HuH-7 (cell line): ENCODE measurements around the gene PTPN6.
A peak's percentile ranks its signal among the peaks of the same experiment; 100 is the strongest.
"Not testable (repeated sequence)": the region's sequence is repeated elsewhere in the genome, so short reads cannot be mapped to it uniquely, and the experiment has no call there.

Experiments
- DNase-seq: peaks from one replicate; pipeline ENCODE4 v3.0.0; 2011; ENCODE audit warnings: low spot score

Gene PTPN6

DNA sequence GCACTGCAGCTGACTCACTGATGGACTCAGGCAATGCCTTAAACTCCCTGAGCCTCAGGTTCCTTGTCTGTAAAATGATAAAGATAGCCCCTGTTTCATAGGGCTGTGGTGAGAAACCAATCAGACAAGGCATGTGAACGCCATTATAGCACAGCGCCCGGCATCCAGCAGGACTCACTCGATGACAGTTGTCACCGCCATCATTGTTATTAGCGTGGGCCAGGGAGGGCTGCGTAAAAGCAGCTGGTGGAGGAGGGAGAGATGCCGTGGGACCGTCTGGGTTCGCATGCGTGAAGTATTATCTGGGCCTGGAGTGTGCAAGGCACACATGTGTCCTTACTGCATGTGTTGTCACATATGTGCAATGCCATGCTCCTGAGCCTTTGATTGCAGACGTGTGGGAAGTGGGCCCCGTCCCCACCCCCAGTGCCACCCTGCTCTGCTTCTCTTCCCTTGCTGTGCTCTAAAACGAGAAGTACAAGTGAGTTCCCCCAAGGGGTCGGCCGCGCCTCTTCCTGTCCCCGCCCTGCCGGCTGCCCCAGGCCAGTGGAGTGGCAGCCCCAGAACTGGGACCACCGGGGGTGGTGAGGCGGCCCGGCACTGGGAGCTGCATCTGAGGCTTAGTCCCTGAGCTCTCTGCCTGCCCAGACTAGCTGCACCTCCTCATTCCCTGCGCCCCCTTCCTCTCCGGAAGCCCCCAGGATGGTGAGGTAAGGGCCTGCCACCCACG is at the start of gene PTPN6:
PTPN6 (plus strand) TSS at position 546 of the 730 bp plus-strand sequence; CDS start at position 703, 157 bp downstream.
- no peak for DNase-seq

DNA sequence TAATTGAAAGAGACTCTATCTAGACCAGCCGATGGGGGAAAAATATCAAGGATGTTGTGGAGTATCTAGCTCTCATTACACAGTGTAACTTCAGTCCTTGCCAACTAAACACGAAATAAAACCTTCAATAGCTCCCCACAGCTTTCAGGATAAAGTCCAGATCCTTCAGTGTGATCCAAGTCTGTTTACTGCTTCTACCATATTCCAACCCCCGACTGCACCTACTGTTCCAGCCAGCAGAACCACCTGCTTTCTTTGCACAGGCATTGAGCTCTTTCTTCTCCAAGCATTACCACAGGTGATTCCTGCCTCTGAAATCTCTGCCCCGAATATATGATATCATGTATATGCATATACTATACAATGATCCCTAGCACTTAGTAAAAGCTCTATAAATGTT is 48.7 kb upstream of the PTPN6 start:
- no peak for DNase-seq

DNA sequence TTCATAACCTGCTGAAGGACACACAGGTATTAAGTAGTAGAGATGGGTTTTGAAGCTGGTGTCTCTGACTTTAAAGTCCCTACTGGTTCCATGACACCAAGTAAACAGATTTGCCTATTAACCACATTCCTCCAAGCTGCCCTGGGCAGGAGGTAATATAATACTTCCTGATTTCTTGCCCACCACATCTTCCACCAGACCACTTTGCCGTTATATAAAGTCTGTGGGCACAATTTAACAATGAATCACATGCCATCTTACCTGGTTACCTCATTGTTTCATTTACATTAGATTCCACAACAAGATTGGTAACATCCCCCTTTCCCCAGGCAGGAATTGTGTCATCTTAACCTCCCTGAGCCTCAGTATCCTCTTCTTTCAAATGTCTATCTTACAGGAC is 47.4 kb upstream of the PTPN6 start:
- no peak for DNase-seq

DNA sequence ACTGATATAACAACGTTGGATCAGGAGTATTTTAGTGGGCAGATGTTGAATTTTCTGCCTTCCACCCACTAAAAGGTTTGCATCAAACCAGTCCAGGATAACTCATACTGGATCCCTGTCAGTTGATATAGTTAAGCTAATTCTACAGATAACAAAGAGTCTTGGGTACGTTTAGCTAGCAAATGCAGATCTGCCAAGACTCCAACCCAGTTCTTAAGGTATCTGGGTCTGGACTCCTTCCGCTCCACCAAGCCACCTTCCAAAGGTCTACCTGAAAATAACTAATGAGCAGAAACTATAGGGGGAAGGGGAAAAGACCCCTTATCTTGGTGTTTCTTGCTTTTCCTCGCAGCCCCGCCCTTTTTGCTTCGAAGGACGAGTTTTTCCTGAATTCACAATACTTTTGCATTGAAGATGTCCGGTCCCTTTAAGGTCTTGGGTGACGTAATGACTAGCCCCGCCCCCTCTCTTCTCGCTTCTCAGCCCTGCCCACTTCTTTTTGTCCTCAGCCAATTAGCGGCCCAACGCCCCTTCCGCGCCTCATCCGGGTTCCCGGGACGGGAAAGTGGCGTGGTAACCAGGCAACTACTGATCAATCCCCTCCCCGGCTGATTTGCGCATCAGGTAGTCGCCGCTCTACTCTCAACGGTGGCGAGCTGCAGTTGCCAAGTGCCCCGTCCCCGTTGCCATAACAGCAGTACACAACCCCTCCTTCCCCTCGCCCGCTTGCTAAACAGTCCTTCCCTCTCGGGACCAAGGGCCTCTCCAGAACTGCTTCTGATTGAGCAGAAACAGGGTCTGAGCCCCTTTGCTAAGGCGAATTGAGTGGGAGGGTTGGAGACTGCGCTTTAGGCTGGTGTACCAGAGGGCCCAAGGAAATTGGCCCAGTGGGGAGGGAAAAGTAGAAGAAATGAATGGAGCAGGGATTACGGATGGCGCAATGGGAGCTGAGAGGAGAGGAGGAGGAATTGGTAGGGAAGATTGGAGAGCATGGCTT is 46.6 kb upstream of the PTPN6 start, which contains the start of gene LRRC23:
LRRC23 (plus strand) TSS at position 543 of the 997 bp plus-strand sequence. CDS start 812 bp downstream, outside the sequence.
- DNase-seq: peak; percentile 82

DNA sequence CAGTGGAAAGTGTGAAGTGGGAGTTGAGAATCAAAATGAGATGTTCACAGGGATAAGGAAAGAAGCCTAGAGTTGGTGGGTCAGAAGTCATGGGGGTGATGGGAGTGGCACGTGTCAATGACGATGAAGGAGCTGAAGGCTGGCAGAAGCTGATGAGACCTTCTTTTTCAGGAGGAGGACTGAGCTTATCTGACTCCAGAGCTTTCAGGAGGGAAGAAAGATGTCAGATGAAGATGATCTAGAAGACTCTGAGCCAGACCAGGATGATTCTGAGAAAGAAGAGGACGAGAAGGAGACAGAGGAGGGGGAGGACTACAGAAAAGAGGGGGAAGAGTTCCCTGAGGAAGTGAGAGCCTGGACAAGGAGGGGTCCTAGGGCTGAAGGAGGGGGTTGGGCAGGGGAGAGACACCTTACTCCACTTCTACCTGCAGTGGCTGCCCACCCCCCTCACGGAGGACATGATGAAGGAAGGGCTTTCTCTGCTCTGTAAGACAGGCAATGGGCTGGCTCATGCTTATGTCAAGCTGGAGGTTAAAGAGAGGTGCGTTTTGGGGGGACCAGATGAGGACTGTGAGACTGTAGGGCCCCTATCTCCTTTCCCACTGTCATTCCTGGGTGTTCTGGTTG is 45.6 kb upstream of the PTPN6 start:
- no peak for DNase-seq

DNA sequence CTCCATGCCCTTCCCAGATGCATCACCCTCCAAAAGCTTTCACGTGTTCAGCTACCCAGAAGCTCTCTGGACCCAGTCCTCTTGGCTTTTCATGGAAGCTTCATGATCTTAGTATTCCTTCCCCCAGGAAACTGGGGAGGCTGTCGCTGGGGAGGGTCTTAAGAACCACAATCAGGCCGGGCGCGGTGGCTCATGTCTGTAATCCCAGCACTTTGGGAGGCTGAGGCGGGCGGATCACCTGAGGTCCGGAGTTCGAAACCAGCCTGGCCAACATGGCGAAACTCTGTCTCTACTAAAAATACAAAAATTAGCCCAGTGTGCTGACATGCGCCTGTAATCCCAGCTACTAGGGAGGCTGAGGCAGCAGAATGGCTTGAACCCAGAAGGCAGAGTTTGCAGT is 43.0 kb upstream of the PTPN6 start:
- not testable (repeated sequence) for DNase-seq

DNA sequence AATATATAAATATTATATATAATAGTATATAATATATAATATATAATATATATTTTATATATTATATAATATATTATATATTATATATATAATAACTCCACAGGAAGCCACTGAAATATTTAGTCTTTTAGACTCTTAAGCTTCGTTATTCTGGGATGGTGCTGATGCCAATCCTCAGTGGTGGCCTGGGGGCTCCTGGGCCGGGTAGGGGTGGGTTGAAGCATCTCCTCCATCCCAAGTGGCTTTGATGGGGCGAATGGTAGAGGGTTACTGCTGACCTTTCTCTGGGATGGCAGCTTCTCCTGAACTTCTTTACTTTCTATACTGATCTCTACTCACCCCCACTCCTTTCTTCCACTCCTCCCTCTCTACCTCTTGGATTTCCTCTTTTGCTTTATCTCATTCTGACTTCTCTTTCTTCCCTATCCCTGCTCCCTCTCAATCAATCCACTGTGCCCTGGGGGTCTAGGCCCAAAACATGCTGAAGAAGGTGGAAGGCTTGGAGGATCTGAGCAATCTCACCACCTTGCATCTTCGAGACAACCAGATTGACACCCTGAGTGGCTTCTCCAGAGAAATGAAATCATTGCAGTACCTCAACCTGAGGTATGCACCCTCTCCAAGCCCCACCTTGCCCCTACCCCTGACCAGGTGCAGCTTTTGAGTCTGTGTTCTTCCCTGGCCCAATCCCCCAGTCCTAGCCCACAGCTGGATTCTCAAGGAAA is 41.6 kb upstream of the PTPN6 start:
- no peak for DNase-seq

DNA sequence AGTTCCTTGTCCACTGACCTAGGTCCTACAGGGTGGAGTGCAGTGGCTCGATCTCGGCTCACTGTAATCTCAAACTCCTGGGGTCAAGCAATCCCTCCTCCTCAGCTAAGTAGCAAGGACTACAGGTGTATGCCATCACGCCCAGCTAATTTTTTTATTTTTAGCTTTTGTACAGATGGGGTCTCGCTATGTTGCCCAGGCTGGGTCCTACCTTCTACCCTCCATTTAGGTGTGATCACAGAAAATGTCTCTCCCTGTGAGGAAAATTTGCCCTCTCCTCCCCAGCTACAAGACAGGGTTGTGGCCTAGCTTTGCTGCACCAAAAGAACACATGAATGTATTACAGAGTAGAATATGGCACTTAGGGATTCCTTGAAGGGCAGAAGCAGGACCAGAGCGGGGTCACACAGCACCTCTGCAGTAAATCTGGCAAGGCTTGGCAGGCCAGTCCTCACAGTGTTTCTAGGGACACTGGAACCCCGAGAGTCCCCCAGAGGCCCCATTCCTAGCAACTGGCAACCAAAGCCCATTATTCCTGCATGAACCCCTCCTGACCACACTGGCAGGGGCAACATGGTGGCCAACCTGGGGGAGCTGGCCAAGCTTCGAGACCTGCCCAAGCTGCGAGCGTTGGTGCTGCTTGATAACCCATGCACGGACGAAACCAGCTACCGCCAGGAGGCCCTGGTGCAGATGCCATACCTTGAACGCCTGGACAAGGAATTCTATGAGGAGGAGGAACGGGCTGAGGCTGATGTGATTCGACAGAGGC is 38.8 kb upstream of the PTPN6 start:
- DNase-seq: no peak

DNA sequence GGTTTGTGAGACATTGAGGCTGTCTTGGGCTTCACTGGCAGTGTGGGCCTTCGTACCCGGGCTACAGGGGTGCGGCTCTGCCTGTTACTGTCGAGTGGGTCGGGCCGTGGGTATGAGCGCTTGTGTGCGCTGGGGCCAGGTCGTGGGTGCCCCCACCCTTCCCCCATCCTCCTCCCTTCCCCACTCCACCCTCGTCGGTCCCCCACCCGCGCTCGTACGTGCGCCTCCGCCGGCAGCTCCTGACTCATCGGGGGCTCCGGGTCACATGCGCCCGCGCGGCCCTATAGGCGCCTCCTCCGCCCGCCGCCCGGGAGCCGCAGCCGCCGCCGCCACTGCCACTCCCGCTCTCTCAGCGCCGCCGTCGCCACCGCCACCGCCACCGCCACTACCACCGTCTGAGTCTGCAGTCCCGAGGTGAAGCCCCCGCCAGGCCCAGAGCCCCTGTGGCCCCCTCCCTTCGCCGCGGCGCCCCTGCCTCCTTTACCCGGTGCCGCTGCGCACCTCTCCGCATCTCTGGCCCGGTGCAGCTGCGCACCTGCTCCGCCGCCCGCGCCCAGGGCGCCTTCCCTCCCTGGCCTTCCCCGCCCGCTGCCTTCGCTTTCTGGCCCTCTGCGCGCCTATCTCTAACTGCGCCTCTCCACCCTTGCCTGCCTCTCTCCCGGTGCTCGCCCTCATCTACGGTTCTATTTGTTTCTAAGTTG is 36.8 kb upstream of the PTPN6 start, which contains the start of gene ENO2:
ENO2 (plus strand) TSS at position 335 of the 701 bp plus-strand sequence. CDS start 1,253 bp downstream, outside the sequence.
- no peak for DNase-seq

DNA sequence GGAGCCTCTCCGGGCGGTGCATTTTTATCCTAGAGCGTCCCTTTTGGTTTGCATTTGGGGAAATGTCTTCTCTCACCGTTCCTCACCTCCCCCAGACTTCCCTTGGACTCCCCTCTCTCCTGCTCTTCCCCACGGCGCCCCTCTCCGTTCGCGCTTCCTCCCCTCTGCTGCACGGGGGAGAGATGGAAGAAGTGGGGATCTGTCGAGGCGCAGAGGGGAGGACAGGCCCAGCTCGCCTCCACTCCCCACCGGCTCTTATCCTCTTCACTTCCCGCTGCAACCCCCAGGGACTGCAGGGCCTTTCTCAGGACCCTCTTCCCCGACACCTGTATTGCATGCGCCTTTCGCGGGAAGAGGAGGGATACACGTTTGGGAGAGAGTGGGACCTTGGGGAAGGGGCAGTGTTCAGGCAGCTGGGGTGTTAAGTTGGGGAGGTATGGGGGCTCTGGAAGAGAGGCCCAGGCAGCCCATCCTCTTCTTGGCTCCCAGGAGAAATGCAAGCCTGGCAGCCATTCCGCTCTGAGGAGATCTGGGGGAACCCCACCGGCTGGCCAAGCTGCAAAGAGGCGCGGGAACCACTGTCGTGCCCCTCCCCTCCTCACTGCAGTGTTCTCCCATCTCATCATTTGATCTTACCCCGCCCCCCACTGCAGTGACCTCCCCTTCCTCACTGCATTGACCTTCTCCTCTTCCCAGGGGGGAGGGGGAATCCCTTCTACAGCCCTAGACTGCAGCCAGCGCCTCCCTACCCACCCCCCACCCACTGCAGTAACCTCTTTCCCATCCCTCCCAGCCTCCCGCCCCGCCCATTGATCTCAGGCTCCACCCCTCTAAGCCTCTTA is 36.0 kb upstream of the PTPN6 start:
- no peak for DNase-seq

DNA sequence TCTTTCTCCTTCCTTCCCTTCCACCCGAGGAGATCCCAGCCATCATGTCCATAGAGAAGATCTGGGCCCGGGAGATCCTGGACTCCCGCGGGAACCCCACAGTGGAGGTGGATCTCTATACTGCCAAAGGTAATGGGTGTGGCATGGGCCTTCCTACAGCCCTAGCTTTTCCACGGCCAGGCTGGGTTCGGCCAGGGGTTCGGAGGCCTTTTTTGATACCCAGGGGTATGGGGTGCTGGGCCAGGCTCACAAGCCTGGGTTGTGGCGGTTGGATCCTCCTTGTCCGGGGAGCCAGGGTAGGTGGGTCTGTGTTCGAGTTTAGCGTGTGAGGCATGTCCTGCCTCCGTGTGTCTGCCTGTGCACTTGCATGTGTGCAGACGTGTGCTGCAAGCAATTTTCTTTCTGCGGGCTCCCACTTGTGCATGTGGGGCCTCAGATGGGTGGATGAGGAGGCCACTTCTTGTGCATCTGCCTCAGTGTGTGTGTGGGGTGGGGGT is 35.3 kb upstream of the PTPN6 start:
- no peak for DNase-seq

DNA sequence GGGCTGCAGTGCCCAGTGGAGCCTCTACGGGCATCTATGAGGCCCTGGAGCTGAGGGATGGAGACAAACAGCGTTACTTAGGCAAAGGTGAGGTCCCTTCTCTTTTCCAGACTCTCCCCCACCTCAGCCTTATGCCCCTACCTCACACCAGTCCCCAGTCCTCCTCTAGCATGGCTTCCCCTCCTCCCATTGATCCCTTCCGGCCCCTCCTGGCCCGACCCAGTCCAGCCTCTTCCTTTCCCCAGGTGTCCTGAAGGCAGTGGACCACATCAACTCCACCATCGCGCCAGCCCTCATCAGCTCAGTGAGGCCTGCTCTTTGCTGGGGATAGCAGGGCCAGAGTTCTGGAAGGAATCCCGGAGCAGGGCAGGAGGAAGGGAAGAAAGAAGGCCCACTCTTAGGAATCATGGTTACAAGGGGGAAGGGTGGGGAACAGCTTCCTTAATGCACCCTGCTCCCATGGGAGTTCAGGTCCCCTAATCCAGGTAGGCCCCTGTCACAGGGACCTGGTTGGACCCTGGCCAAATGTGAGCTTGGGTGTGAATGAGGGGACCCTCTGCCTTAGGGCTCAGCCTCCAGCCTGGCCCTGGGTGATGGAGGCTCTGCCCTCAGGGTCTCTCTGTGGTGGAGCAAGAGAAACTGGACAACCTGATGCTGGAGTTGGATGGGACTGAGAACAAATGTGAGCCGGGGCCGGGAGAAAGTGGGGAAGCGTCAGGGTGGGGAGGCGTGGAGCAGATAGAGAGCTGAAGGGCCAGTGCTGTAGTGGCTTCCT is 34.5 kb upstream of the PTPN6 start:
- DNase-seq: no peak

DNA sequence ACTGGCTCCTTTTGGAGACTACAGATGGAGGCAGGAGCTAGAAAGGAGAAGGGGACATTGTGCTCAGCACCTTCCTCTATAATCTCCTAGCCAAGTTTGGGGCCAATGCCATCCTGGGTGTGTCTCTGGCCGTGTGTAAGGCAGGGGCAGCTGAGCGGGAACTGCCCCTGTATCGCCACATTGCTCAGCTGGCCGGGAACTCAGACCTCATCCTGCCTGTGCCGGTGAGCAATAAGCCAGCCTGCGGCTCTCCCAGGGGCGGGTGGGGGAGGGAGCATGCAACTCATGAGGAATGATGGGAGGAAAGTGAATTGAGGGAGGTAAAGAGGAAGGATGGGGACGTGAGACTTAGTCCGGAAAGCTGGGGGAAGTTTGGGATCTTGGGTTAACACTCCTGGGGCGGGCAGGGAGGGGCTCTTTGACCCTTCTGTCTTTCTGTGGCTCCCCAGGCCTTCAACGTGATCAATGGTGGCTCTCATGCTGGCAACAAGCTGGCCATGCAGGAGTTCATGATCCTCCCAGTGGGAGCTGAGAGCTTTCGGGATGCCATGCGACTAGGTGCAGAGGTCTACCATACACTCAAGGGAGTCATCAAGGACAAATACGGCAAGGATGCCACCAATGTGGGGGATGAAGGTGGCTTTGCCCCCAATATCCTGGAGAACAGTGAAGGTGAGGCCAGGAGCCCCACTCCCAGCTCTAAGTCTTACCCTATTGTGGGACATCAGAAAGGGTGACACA is 33.5 kb upstream of the PTPN6 start:
- no peak for DNase-seq

DNA sequence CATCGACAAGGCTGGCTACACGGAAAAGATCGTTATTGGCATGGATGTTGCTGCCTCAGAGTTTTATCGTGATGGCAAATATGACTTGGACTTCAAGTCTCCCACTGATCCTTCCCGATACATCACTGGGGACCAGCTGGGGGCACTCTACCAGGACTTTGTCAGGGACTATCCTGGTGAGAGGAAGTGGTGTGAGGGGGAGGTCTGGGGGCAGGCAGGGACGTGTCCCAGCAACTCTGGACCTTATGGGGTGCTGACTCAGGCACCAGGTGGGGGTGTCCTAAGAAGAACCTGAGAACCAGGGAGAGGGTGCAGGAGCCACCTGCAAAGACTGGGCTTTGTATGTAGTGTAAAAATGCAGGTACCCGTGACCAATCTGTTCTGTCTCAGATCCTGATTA is 31.6 kb upstream of the PTPN6 start:
- no peak for DNase-seq

DNA sequence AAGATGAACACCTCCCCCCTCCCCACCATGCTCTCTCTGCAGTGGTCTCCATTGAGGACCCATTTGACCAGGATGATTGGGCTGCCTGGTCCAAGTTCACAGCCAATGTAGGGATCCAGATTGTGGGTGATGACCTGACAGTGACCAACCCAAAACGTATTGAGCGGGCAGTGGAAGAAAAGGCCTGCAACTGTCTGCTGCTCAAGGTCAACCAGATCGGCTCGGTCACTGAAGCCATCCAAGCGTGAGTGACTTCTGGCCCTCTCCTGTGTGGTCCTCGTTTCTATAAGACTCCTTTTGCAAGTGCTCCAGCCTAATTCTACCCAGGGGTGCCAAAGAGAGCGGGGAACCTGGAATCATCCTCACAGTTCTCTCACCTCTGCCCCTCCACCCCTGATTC is 29.6 kb upstream of the PTPN6 start:
- DNase-seq: no peak

DNA sequence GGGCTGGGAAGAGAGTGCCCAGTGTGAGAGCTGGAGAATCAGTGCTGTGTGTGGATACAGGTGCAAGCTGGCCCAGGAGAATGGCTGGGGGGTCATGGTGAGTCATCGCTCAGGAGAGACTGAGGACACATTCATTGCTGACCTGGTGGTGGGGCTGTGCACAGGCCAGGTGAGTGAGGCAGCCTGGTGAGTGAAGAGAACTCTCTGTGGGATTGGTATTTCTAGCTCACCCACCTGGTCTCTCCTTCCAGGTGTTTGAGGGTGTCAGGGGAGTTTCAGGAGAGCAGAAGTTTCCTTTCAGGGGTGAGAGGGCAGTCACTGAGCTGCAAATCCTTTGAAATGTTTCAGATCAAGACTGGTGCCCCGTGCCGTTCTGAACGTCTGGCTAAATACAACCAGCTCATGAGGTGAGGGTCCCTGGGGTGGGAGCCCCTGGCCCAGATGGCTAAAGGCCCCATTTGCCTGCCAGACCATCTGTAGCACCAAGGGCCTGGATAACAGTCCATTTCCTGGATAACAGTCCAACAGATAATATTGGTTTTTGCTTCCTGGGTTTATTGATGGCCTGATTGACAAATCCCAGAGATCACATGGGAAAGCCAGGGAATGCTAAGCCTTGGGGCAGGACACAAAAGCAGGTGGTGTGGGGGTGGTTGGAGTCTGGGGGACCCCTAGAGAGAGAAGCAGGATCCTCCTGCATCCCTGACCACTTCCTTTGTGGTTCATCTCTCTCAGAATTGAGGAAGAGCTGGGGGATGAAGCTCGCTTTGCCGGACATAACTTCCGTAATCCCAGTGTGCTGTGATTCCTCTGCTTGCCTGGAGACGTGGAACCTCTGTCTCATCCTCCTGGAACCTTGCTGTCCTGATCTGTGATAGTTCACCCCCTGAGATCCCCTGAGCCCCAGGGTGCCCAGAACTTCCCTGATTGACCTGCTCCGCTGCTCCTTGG is 28.9 kb upstream of the PTPN6 start:
- no peak for DNase-seq
